Pancreas (tissue), 10 donors: ENCODE measurements around the gene CHRNE. TPM values are rescaled to one million over a fixed set of nuclear protein-coding genes. Genes with fewer than 3 reads are reported as not detected.

Source experiments
- ATAC-seq, 4 donors: fragments of 200-7000 bp; cut with Tn5 transposase; one replicate each; pipeline versions ENCODE4 v1.8.0 to v1.9.1; 2020; ENCODE audit warnings: mild to moderate bottlenecking in 4 of 4, moderate library complexity in 4 of 4
- DNase-seq, 6 donors: peaks; one replicate each; pipeline ENCODE4 v3.0.0-alpha.2; 2020
- FAIRE-seq: peaks from 2 replicates; lab custom pipeline; 2012; peaks lifted over from hg19 to GRCh38; lab: Jason Lieb, UNC
- H3K27ac ChIP-seq, 4 donors: fragments of 200-600 bp; sonication (generic); 1 replicate in 3 of 4; 2 replicates in 1 of 4; pipeline versions ENCODE4 v1.5.0 to v1.8.0; 2020
- H3K27me3 ChIP-seq, 4 donors: fragments of 200-600 bp; one replicate each; pipeline ENCODE4 v1.8.0; 2021
- H3K36me3 ChIP-seq, 3 donors: fragments of 200-600 bp; sonication (generic) in 1 of 3; one replicate each; pipeline versions ENCODE4 v1.5.0 to v1.8.0; 2020 to 2021
- H3K4me1 ChIP-seq, 3 donors: fragments of 200-600 bp; one replicate each; pipeline ENCODE4 v1.8.0; 2021
- H3K4me3 ChIP-seq, 4 donors: fragments of 200-600 bp; sonication (generic) in 2 of 4; one replicate each; pipeline versions ENCODE4 v1.5.0 to v1.8.0; 2020 to 2021
- H3K9me3 ChIP-seq, 4 donors: fragments of 200-600 bp; one replicate each; pipeline ENCODE4 v1.8.0; 2021
- CTCF ChIP-seq, 4 donors: fragments of 200-600 bp; sonication (generic) in 3 of 4; IDR thresholded peaks; one replicate each; pipeline versions ENCODE4 v1.5.0 to v1.8.0; 2021; ENCODE audit warnings: antibody characterized with exemption in 4 of 4
- WGBS, 2 donors: extraction: QIAGEN DNeasy Blood & Tissue Kit; methylation state at CpG; one replicate each; pipeline ENCODE4 v1.1.7; 2013; 5-methylcytosine and 5-hydroxymethylcytosine counted together
- intact Hi-C, 3 donors: fragments of 100-400 bp; cut with DNase I; formaldehyde crosslinking; loops; one replicate each; pipeline versions ENCODE4 v1.11.1 to v1.14.2; 2022
- polyA plus RNA-seq, 2 donors: library from polyadenylated mRNA; stranded (reverse); fragments of 200-250 nt; gene quantifications; one replicate each; pipeline ENCODE4 v1.2.3, GENCODE V29; 2013
- total RNA-seq, 6 donors: library from RNA; stranded (reverse); fragmentation: NEBNext Ultra II Directional in 4 of 6; extraction: Animal tissue kit (Norgen Biotek cat#: 25700) in 4 of 6; gene quantifications; one replicate each; pipeline versions ENCODE4 v1.2.1 to v1.2.4, GENCODE V29; 2021 to 2023
- donor health status: healthy with polysubstance abuse.
- donor health status: DM: no; HTN: no; CAD: no; lungs with moderate emphysema.
- donor health status: DM: no; HTN: no; CAD: no.
- donor health status: control.
- donor health status: control.
- donor health status: Bipolar disorder and iron deficiency.
- donor health status: DM: yes; HTN: yes; CAD: no.
- donor health status: DM: no; HTN: no; CAD: no.
- donor health status: DM: no; HTN: no; CAD: no.
- donor health status: DM: yes; HTN: yes; CAD: no.

CHRNE gene
- total and polyA plus RNA-seq, 8 donors: 0.76 to 2.0 (median 1.3) TPM

GRCh38 chr17:4863321-4863720, 39.6 kb downstream of the CHRNE start:
- no peak for FAIRE-seq

GRCh38 chr17:4862720-4863119, 40.2 kb downstream of the CHRNE start:
- H3K27ac ChIP-seq: no peak overlapping the region
- no peak for FAIRE-seq
- TF ChIP-seq CTCF (IDR thresholded peaks at IDR 0.05): no peak
- DNase-seq: no peak
- H3K4me3 ChIP-seq: no peak overlapping the region
- no peaks in the 10 kb centered on the region for H3K27me3 ChIP-seq
- no peaks in the 10 kb centered on the region for H3K9me3 ChIP-seq
- ATAC-seq: no peak
- H3K36me3 ChIP-seq: no peaks in the 10 kb centered on the region
- intact Hi-C loops: no loop called here
- whole genome bisulfite sequencing, 2 donors: 94 to 95% methylated on average over 4 of the region's 4 CpGs
- peaks cover 0 to 14% (median 4%) of the 10 kb centered on the region in 3 donors for H3K4me1 ChIP-seq

More at GRCh38 chr17:4863321-4863720, 39.6 kb downstream of the CHRNE start:
- H3K27me3 ChIP-seq: no peaks in the 10 kb centered on the region
- ATAC-seq (no peak), DNase-seq (no peak)
- no peak for TF ChIP-seq CTCF (IDR thresholded peaks at IDR 0.05)
- intact Hi-C loops: no loop called here
- no peaks in the 10 kb centered on the region for H3K36me3 ChIP-seq
- 82 to 91% methylated on average over 1 of the region's 1 CpG for WGBS, 2 donors
- H3K9me3 ChIP-seq: no peaks in the 10 kb centered on the region
- H3K27ac ChIP-seq: no peak overlapping the region
- peaks cover 0 to 11% (median 4%) of the 10 kb centered on the region in 3 donors for H3K4me1 ChIP-seq
- no peak overlapping the region for H3K4me3 ChIP-seq

- no peak overlapping the region for H3K4me3 ChIP-seq
- no peak for TF ChIP-seq CTCF (IDR thresholded peaks at IDR 0.05)
- H3K4me1 ChIP-seq: peaks cover 0 to 16% (median 4%) of the 10 kb centered on the region in 3 donors
- ATAC-seq (no peak), FAIRE-seq (no peak), DNase-seq (no peak)
- intact Hi-C loops: no loop called here
- H3K27ac ChIP-seq: no peak overlapping the region
- H3K27me3 ChIP-seq: no peaks in the 10 kb centered on the region
- WGBS, 2 donors: 93 to 94% methylated on average over 16 of the region's 16 CpGs
- no peaks in the 10 kb centered on the region for H3K36me3 ChIP-seq
- H3K9me3 ChIP-seq: no peaks in the 10 kb centered on the region
Observed at GRCh38 chr17:4861052-4861451, 41.8 kb downstream of the CHRNE start.

- intact Hi-C loops: no loop called here
- Histone ChIP-seq H3K27me3 (no peaks in the 10 kb centered on the region), H3K27ac (no peak overlapping the region), H3K4me3 (no peak overlapping the region), H3K9me3 (no peaks in the 10 kb centered on the region), H3K36me3 (no peaks in the 10 kb centered on the region), H3K4me1 (peaks cover 0 to 16% (median 4%) of the 10 kb centered on the region in 3 donors)
- no peak for TF ChIP-seq CTCF (IDR thresholded peaks at IDR 0.05)
- FAIRE-seq (no peak), DNase-seq (no peak), ATAC-seq (no peak)
- 91 to 93% methylated on average over 9 of the region's 9 CpGs for WGBS, 2 donors
Observed at GRCh38 chr17:4860651-4861050, 42.2 kb downstream of the CHRNE start.

- DNase-seq: no peak
- intact Hi-C loops: no loop called here
- no peak for TF ChIP-seq CTCF (IDR thresholded peaks at IDR 0.05)
- ATAC-seq: no peak
- H3K9me3 ChIP-seq: no peaks in the 10 kb centered on the region
- no peak overlapping the region for H3K27ac ChIP-seq
- no peaks in the 10 kb centered on the region for H3K36me3 ChIP-seq
- 90% methylated on average over 30 to 32 of the region's 32 CpGs for whole genome bisulfite sequencing, 2 donors
- H3K27me3 ChIP-seq: no peaks in the 10 kb centered on the region
- H3K4me3 ChIP-seq: no peak overlapping the region
- H3K4me1 ChIP-seq: peaks cover 0 to 16% (median 4%) of the 10 kb centered on the region in 3 donors
- FAIRE-seq: no peak
Observed at GRCh38 chr17:4859816-4860625, 42.9 kb downstream of the CHRNE start.
